GM04503 (cell line): ENCODE measurements around the gene PRDM16.

Experiments used
- DNase-seq: peaks from one replicate; pipeline ENCODE4 v3.0.0-alpha.2; 2012; ENCODE audit warnings: low read depth

PRDM16 gene

DNA sequence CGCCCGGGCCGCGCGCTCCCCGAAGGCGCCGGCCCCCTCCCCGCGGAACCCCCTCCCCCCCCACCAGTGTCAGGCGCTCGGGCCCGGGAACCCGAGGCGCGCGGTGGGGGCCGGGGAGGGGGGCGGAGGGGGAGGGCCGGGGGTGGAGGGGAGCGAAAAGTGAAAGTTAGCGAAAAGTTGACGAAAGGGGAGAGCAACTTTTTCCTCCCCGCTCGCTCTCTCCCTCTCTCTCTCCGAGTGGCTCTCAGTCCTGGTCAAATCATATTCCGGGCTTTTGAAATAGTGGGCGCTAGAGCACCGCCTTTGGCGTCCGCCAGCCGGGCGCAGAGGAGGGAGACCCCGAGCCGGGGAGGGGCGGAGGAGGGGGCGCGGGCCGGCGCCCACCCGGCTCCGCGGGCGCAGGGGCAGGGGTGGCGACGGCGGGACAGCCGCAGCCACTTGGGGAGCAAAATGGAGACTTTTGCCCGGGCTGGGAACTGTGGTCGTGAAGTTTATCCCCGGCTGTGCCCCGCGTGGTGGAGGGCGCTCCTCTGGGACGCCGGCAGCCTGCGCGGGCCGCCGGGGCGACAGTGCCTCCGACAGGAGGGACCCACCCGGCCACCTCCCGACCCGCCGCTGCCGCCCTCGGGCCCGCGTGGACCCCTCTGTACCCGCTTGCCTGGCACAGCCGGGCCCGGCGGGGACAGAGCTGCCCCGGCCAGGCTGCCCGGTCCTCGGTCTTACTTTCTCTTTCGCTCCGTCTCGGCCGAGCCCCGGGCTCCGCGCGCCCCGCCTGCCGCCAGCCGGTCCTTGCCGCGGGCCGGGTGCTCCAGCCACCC lies 697 bp downstream of the PRDM16 start:
- DNase-seq = peak; percentile 5

DNA sequence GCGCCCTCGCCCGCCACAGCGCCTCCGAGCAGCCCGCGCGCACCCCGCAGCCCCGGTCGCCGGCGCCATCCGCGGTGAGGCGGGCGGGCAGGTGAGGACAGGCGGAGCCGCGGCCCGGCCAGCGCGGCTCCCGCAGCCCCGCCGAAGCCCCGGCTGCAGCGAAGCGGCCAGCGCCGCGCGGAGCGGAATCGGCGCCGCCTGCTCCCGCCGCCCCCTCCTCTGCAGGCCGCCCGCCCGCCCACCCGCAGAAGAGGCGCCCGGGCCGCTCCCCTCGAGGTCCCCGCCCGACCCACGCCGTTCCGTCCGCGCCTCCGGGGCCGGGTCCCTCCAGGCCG lies 1.3 kb downstream of the PRDM16 start:
- DNase-seq = no peak

GRCh38 chr1:3070644-3071564 lies 1.9 kb downstream of the PRDM16 start:
- DNase-seq = no peak

- no peak for DNase-seq
Observed at GRCh38 chr1:3071565-3072390, 2.8 kb downstream of the PRDM16 start.

GRCh38 chr1:3072391-3073185 lies 3.6 kb downstream of the PRDM16 start:
- no peak for DNase-seq

GRCh38 chr1:3073186-3073488 lies 4.1 kb downstream of the PRDM16 start:
- DNase-seq = no peak

DNA sequence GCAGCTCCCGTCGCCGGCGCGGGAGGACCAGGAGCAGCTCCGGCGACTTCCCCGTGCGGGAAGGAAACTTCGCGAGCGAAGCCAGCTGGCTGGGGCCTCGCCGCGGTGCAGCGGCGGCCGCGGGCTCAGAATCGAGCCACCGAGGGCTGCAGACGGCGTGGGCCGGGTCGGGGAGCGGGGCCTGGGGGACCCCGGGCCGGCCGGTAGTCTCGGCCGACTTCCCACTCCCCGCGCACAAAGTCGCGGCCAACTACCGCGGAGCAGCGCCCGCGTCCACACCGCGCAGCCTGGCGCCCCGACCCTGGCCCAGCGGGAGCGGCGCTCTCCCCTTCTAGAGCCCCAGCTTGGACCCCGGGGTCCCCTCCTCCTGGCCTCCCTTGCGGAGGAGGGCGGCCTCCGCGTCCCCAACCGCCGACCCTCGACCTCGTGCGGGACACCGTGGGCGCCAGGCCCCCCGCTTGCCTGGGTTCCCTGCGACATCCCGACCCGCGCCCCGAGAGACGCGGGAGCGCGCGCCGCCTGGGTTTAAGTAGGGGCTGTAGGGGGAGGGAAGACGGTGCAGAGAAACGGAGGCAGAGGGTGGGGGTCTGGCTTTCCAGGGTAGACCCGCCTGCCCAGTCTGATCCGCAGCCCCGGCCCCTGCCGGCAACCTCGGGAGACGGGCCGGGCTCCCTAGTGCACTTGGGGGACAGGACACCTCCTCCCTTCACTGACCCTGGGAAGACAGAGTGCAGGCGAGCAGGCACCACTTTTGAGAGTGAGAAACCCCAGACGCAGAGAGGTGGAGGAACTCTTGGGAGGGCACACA lies 4.7 kb downstream of the PRDM16 start:
- no peak for DNase-seq

- DNase-seq = no peak
Observed at GRCh38 chr1:3074297-3074741, 5.3 kb downstream of the PRDM16 start.

DNA sequence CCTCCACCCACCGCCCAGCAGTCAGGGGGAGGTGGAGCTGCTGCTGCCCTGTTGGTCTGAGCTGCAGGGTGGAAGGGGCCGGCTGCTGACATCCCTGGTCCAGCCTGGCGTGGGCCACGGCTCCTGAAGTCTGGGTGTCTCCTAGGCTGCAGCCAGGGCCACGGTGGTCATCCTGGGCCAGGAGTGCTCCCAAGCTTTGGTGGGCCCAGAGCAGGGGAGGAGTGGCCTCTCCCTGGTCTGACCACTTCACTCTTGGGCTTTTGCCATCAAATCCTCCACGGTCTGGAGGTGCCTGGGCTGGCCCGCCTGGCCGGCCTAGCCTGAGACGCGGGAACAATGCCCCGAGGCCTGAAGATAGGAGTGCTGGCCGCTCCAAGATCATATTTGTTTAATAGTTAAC lies 5.8 kb downstream of the PRDM16 start:
- no peak for DNase-seq

GRCh38 chr1:3075666-3076362 lies 6.8 kb downstream of the PRDM16 start:
- no peak for DNase-seq

DNA sequence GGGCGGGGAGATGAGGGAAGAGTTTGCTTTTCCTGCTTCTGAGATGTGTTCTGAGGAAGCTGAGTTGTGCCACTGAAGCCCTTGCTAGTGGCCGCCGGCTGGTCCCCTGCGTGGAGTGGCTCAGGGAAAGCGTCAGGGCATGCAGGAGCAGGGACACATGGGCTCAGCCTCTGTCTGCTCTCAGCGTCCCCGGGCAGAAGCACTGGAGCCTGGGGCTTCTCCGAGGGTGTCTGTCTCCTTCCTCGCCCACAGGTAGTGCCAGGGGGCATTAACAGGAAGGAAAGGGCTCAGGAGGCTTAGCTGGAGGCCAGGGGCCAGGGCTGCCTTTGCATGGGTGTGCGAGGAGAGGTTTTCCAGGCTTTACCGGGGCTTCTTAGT lies 7.3 kb downstream of the PRDM16 start:
- DNase-seq = no peak

DNA sequence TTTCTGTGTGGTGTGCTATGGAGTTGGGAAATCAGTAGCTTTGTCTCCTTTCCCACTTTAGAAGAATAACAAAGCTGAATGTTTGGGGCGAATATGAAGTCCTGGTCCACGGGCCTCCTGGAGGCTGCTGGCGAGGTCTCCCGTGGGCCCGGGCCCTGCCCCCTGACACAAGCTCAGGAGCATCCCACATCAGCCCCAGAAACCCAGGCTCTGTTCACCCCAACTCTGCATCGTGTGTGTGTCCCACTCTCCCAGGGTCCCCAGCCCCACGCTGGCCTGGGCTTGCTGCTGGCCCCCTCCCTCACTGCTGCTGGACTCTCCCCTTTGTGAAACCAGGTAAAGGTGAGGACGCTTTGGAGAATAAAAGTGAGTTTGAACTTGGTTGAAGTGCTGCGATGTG lies 8.1 kb downstream of the PRDM16 start:
- no peak for DNase-seq

DNA sequence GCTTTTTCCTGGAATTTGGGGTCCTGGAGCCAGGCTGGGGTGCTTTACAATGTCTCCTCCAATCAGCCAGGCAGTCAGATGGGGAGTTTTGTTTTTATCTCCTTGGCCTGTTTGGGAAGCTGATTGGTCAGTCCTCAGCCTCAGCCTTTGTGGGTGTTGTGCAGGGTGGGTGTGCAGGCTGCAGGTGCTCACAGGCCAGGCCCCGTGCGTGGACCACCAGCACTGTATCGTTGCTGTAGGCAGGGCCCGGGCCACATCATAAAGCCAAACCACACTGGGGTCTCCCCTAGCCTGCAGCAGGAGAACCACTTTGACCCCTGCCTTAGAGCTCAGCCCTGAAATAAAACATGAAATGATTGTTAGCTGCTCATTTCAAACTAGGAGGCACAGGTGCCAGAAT lies 8.6 kb downstream of the PRDM16 start:
- DNase-seq = no peak

GRCh38 chr1:3078430-3078861 lies 9.4 kb downstream of the PRDM16 start:
- no peak for DNase-seq

DNA sequence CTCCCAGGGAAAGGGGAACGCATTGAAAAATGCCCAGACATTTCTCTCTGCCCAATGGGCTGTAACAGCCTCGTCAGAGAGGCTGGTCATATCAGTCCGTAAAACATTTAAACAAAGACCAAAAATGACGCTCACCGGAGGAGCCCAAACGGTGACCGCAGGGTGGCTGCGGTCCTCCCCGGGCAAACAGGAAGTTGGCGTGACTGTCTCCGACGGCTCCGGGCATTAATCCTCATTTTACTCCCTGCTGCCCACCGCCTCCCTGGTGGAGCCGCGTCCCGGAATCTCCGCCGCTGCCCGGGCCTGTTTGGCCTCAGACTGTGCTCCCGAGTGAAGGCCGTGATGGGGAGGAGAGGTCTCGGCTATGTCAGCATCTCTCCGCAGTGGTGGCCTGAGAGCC lies 9.9 kb downstream of the PRDM16 start:
- no peak for DNase-seq

- no peak for DNase-seq
Observed at GRCh38 chr1:3079381-3080052, 10.5 kb downstream of the PRDM16 start.

- DNase-seq = no peak
Observed at GRCh38 chr1:3080053-3080955, 11.3 kb downstream of the PRDM16 start.

DNA sequence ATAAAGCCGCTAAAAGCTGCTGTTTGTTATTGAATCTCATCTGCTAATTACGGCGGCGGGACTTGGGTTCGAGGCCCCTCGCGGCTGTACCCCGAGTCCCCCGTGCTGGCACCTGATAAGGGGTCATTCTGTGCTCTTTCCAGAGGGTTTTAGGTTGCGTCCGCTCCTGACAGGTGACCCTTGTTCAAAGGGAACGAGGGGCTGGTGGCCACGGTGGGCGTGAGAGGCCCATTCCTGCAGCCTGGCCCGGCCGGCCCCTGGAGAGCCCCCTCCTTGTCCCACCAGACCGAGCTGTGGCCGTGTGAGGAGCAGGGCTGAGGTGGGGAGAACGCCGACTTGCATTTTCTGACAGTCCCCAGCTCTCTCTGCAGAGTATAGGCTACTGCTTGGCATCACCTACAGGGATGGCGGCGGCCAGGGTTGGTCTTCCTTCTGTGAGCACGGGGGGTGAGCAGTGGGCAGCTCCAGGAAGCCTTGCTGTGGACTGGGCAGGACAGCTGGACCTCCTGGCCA lies 12.2 kb downstream of the PRDM16 start:
- DNase-seq = no peak
